Endodermal cell (in vitro differentiated cells): ENCODE data around the gene MELK. TPM values are rescaled to one million over a fixed set of nuclear protein-coding genes. Genes with fewer than 3 reads are reported as not detected.

ENCODE experiments used
- DNase-seq: peaks from one replicate; pipeline ENCODE4 v3.0.0-alpha.2; 2017
- H3K27ac ChIP-seq: 2 replicates; pipeline ENCODE4 v1.5.1; 2013; ENCODE audit warnings: mild to moderate bottlenecking, low read depth, low read length, moderate library complexity
- H3K27me3 ChIP-seq: 2 replicates; pipeline ENCODE4 v1.6.1; 2013; ENCODE audit warnings: mild to moderate bottlenecking, low read length, moderate library complexity; ENCODE audit not compliant: insufficient read depth, control insufficient read depth, poor library complexity, severe bottlenecking
- H3K36me3 ChIP-seq: 2 replicates; pipeline ENCODE4 v1.7.0; 2013; ENCODE audit warnings: mild to moderate bottlenecking, low read length, moderate library complexity; ENCODE audit not compliant: control insufficient read depth, insufficient read depth
- H3K4me1 ChIP-seq: one replicate; pipeline ENCODE4 v1.7.0; 2013; ENCODE audit warnings: low read length; ENCODE audit not compliant: control insufficient read depth, insufficient read depth
- H3K4me3 ChIP-seq: 2 replicates; pipeline ENCODE4 v1.5.1; 2013; ENCODE audit warnings: mild to moderate bottlenecking, low read length, moderate library complexity
- H3K9ac ChIP-seq: 2 replicates; pipeline ENCODE4 v1.6.1; 2013; ENCODE audit warnings: mild to moderate bottlenecking, low read length, moderate library complexity; ENCODE audit not compliant: poor library complexity, severe bottlenecking; ENCODE audit errors: extremely low read depth
- H3K9me3 ChIP-seq: 2 replicates; pipeline ENCODE4 v1.6.1; 2013; ENCODE audit warnings: mild to moderate bottlenecking, low read length, moderate library complexity; ENCODE audit not compliant: control insufficient read depth
- H3K27ac Mint-ChIP-seq: 2 replicates; pipeline ENCODE4 v1.8.0; 2020; ENCODE audit warnings: mixed read lengths
- H3K27me3 Mint-ChIP-seq: 2 replicates; pipeline ENCODE4 v1.8.0; 2021; ENCODE audit warnings: mild to moderate bottlenecking, mixed read lengths; ENCODE audit not compliant: insufficient read depth
- H3K36me3 Mint-ChIP-seq: 2 replicates; pipeline ENCODE4 v1.8.0; 2020; ENCODE audit warnings: low read depth, mixed read lengths
- H3K4me1 Mint-ChIP-seq: 2 replicates; pipeline ENCODE4 v1.8.0; 2020; ENCODE audit warnings: mixed read lengths
- H3K4me3 Mint-ChIP-seq: 2 replicates; pipeline ENCODE4 v1.8.0; 2020; ENCODE audit warnings: mild to moderate bottlenecking, moderate library complexity, mixed read lengths
- H3K9me3 Mint-ChIP-seq: 2 replicates; pipeline ENCODE4 v1.8.0; 2020; ENCODE audit warnings: mild to moderate bottlenecking, mixed read lengths
- WGBS, 2 experiments: methylation state at CpG; one replicate each; pipeline versions ENCODE4 v1.1.5 to v1.1.7; 2013; ENCODE audit warnings: missing lambda C conversion rate in 2 of 2, mixed read lengths in 1 of 2; ENCODE audit not compliant: insufficient coverage in 1 of 2, insufficient read length in 1 of 2; 5-methylcytosine and 5-hydroxymethylcytosine counted together
- total RNA-seq, 2 donors: library from RNA; stranded (reverse); fragmentation: NEBNext Ultra II Directional in 1 of 2; extraction: Animal tissue kit (Norgen Biotek cat#: 25700) in 1 of 2; gene quantifications; 2 replicates in 1 of 2; 3 replicates in 1 of 2; pipeline ENCODE4 v1.2.1, GENCODE V29; 2021
- TF ChIP-seq, protein P1 (sequence below): fragments of 200-600 bp; sonication (generic); conservative IDR thresholded peaks from 2 replicates; pipeline ENCODE4 v1.5.0; 2021; ENCODE audit warnings: antibody characterized with exemption, mild to moderate bottlenecking

Gene MELK
- total RNA-seq, 2 donors from 2014 or later = 45.6 to 88.9 TPM

DNA sequence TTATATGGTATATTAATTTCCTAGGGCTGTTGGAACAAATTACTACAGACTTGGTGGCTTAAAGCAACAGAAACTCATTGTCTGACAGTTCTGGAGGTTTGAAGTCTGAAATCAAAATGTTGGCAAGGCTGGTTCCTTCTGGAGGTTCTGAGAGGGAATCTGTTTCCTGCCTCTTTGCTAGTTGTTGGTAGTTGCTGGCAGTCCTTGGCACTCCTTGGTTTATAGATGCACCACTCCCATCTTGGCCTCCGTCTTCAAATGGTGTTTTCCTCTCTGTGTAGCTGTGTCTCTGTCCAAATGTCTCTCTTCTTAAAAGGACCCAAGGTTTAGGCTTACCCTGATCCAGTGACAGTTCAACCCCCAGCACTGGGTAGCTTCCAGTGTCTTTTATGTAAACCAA is 17.5 kb downstream of the MELK start:
- Histone ChIP-seq H3K27me3 (no peaks in the 10 kb centered on the region), H3K9ac (no peak overlapping the region), H3K9me3 (no peaks in the 10 kb centered on the region), H3K4me3 (no peak overlapping the region), H3K36me3 (peaks cover 77% of the 10 kb centered on the region), H3K27ac (no peak overlapping the region), H3K4me1 (no peaks in the 10 kb centered on the region)
- TF ChIP-seq, protein P1, sequence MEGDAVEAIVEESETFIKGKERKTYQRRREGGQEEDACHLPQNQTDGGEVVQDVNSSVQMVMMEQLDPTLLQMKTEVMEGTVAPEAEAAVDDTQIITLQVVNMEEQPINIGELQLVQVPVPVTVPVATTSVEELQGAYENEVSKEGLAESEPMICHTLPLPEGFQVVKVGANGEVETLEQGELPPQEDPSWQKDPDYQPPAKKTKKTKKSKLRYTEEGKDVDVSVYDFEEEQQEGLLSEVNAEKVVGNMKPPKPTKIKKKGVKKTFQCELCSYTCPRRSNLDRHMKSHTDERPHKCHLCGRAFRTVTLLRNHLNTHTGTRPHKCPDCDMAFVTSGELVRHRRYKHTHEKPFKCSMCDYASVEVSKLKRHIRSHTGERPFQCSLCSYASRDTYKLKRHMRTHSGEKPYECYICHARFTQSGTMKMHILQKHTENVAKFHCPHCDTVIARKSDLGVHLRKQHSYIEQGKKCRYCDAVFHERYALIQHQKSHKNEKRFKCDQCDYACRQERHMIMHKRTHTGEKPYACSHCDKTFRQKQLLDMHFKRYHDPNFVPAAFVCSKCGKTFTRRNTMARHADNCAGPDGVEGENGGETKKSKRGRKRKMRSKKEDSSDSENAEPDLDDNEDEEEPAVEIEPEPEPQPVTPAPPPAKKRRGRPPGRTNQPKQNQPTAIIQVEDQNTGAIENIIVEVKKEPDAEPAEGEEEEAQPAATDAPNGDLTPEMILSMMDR = no peak
- Mint-ChIP-seq H3K27ac (no peak overlapping the region), H3K36me3 (peaks cover 64% of the 10 kb centered on the region), H3K4me1 (no peaks in the 10 kb centered on the region), H3K9me3 (no peaks in the 10 kb centered on the region), H3K27me3 (no peaks in the 10 kb centered on the region), H3K4me3 (no peak overlapping the region)
- WGBS, 2 experiments = 95 to 100% methylated on average over 1 of the region's 1 CpG
- no peak for DNase-seq

DNA sequence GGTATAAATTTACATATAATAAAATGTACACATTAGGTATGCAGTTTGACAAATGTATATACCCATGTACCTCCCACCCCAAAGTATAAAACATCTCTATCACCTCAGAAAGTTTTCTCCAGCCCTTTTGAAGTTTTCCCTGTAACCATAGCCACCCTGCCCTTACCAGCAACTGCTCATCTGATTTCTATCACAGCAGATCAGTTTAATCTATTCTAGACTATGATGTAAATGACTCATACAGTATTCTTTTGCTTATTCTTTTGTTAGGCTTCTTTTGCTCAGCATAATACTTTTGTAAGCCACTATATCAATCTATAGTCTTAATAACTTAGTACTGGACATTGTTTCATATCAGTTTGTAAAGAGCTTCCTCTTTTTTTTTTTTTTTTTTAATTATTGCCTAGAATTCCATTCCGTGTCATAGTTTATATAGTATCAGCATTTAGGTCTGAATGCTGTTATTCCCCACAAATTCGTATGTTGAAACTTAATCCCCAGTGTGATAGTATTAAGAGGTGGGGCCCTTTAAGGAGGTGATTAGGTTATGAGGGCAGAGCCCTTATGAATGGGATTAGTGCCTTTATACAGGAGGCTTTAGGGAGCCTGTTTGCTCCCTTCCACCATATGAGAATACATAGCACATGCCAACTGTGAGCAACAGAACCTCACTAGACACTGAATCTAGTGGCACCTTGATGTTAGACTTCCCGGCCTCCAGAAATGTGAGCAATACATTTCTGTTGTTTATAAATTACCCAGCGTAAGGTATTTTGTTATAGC is 20.3 kb downstream of the MELK start:
- no peaks in the 10 kb centered on the region for H3K27me3 ChIP-seq
- Mint-ChIP-seq H3K4me3 (no peak overlapping the region), H3K27me3 (no peaks in the 10 kb centered on the region), H3K4me1 (no peaks in the 10 kb centered on the region), H3K27ac (no peak overlapping the region), H3K36me3 (peaks cover 78% of the 10 kb centered on the region), H3K9me3 (peaks cover 5% of the 10 kb centered on the region)
- WGBS, 2 experiments = 95 to 100% methylated on average over 2 to 4 of the region's 4 CpGs
- no peaks in the 10 kb centered on the region for H3K4me1 ChIP-seq
- TF ChIP-seq, protein P1 = no peak
- no peak overlapping the region for H3K9ac ChIP-seq
- H3K9me3 ChIP-seq = no peaks in the 10 kb centered on the region
- DNase-seq = no peak
- no peak overlapping the region for H3K4me3 ChIP-seq
- H3K27ac ChIP-seq = no peak overlapping the region
- H3K36me3 ChIP-seq = peaks cover 80% of the 10 kb centered on the region

DNA sequence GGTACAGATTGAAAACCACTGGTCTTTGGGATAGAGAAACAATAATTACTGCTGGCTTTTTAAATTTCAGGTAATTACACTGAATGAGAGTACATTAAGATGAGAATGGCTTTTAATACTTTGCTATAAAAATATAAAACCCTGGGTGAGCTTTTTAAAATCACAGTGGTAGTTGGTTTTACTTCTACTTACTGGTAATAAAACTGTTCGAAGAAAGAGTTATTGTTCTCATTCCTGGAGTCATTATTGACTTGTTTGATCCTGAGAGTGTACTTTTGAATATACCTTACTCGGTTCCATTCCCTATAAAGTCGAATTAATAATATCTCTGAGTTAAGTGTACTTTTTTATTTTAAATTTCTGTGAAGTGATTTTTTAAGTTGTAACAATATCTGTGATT is 21.5 kb downstream of the MELK start:
- TF ChIP-seq, protein P1 = no peak
- H3K27me3 ChIP-seq = no peaks in the 10 kb centered on the region
- Mint-ChIP-seq H3K27ac (no peak overlapping the region), H3K27me3 (no peaks in the 10 kb centered on the region), H3K9me3 (peaks cover 5% of the 10 kb centered on the region), H3K36me3 (peaks cover 81% of the 10 kb centered on the region), H3K4me1 (no peaks in the 10 kb centered on the region), H3K4me3 (no peak overlapping the region)
- H3K9ac ChIP-seq = no peak overlapping the region
- H3K4me3 ChIP-seq = no peak overlapping the region
- H3K36me3 ChIP-seq = peaks cover 85% of the 10 kb centered on the region
- no peaks in the 10 kb centered on the region for H3K4me1 ChIP-seq
- H3K9me3 ChIP-seq = no peaks in the 10 kb centered on the region
- no peak for DNase-seq
- no peak overlapping the region for H3K27ac ChIP-seq
- 98 to 100% methylated on average over 1 to 3 of the region's 3 CpGs for WGBS, 2 experiments
